K562 (cell line): ENCODE data around the gene BTBD17.

Source experiments
- DMBX1 ChIP-seq: fragments of 250-450 bp; sonication (Bioruptor Pico); IDR thresholded peaks from 2 replicates; pipeline ENCODE4 v1.8.0; 2022; ENCODE audit warnings: inconsistent platforms, mild to moderate bottlenecking, moderate library complexity, borderline replicate concordance
- JUND ChIP-seq, 2 experiments: IDR thresholded peaks; 2 replicates in 1 of 2; 3 replicates in 1 of 2; pipeline ENCODE4 v1.6.1; 2011; ENCODE audit warnings: borderline replicate concordance in 2 of 2, low read depth in 2 of 2, low read length in 2 of 2, improper control_type of control experiment in 1 of 2, missing biosample characterization in 1 of 2, missing genetic modification characterization in 1 of 2, missing genetic modification reagents in 1 of 2
- POLR2A ChIP-seq: fragments of 450-650 bp; conservative IDR thresholded peaks from 2 replicates; pipeline ENCODE4 v1.6.1; 2016
- POLR2AphosphoS5 ChIP-seq: IDR thresholded peaks from 2 replicates; pipeline ENCODE4 v1.6.1; 2011; ENCODE audit warnings: mild to moderate bottlenecking, low read depth, low read length, moderate library complexity; ENCODE audit not compliant: control insufficient read depth, insufficient read depth
- TARDBP ChIP-seq: fragments of 450-650 bp; IDR thresholded peaks from 2 replicates; pipeline ENCODE4 v1.6.1; 2016
- ZNF551 ChIP-seq: fragments of 250-450 bp; sonication (Bioruptor Pico); IDR thresholded peaks from 2 replicates; pipeline ENCODE4 v1.5.0; 2021; ENCODE audit warnings: mild to moderate bottlenecking, moderate library complexity
- TF ChIP-seq, protein P1 (sequence below), 2 experiments: fragments of 250-450 bp in 1 of 2; fragments of 450-650 bp in 1 of 2; sonication (Bioruptor Pico) in 1 of 2; IDR thresholded peaks; 2 replicates each; pipeline versions ENCODE4 v1.6.1 to v1.8.0; 2016 to 2021; ENCODE audit warnings: mild to moderate bottlenecking in 2 of 2, moderate library complexity in 2 of 2, missing compliant biosample characterization in 1 of 2, missing genetic modification characterization in 1 of 2

DNA sequence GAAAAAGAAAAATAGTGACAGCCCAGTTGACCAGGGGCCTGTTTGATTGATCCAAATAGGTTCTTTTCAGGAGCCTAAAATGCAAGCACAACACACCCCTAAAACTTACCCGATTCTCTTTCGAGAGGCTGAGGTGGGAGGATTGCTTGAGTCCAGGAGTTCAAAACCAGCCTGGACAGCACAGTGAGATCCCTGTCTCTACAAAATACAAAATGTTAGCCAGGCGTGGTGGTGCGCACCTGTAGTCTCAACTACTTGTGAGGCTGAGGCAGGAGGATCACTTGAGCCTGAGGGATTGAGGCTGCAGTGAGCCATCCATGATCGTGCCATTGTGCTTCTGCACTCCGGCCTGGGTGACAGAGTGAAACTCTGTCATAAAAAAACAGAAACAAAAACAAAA is 37.1 kb downstream of the BTBD17 start:
- no peak for TF ChIP-seq POLR2AphosphoS5
- TF ChIP-seq, protein P1, sequence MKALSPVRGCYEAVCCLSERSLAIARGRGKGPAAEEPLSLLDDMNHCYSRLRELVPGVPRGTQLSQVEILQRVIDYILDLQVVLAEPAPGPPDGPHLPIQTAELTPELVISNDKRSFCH (CRISPR knock-in tag; IDR thresholded peaks at IDR 0.05), result no peak
- TF ChIP-seq, protein P1 (tag; IDR thresholded peaks at IDR 0.05), result no peak
- no peak for TF ChIP-seq ZNF551 (CRISPR knock-in tag)
- TF ChIP-seq DMBX1 (CRISPR knock-in tag), result no peak
- TF ChIP-seq JUND (IDR thresholded peaks at IDR 0.05; ENCODE audit: borderline replicate concordance, low read depth, low read length), result no peak
- no peak for TF ChIP-seq JUND (tag; IDR thresholded peaks at IDR 0.05; ENCODE audit: borderline replicate concordance, low read depth, low read length)
- no peak for TF ChIP-seq TARDBP
- no peak for TF ChIP-seq POLR2A
